Kidney (tissue), 14 donors: ENCODE measurements around the gene REC8. TPM values are rescaled to one million over a fixed set of nuclear protein-coding genes. Genes with fewer than 3 reads are reported as not detected.
"Not testable (repeated sequence)": the region's sequence is repeated elsewhere in the genome, so short reads cannot be mapped to it uniquely, and the experiment has no call there.

Experiments used
- DNase-seq, 5 donors: peaks; one replicate each; pipeline ENCODE4 v3.0.0-alpha.2; 2013 to 2020
- FAIRE-seq: peaks from 2 replicates; lab custom pipeline; 2012; peaks lifted over from hg19 to GRCh38; lab: Jason Lieb, UNC
- H3K27ac ChIP-seq, 2 donors: one replicate each; pipeline ENCODE4 v1.7.0; 2013; ENCODE audit warnings: low read depth in 2 of 2, low read length in 2 of 2, inconsistent platforms in 1 of 2
- H3K27me3 ChIP-seq: one replicate; pipeline ENCODE4 v1.7.1; 2013; ENCODE audit warnings: low read length, inconsistent platforms; ENCODE audit not compliant: control insufficient read depth, insufficient read depth
- H3K36me3 ChIP-seq, 3 donors: one replicate each; pipeline versions ENCODE4 v1.7.0 to v1.7.1; 2013; ENCODE audit warnings: low read length in 3 of 3, control low read depth in 1 of 3, inconsistent platforms in 1 of 3; ENCODE audit not compliant: insufficient read depth in 3 of 3, control insufficient read depth in 2 of 3
- H3K4me1 ChIP-seq, 3 donors: one replicate each; pipeline versions ENCODE4 v1.7.0 to v1.7.1; 2013; ENCODE audit warnings: low read length in 3 of 3, inconsistent platforms in 1 of 3, low read depth in 1 of 3; ENCODE audit not compliant: control insufficient read depth in 2 of 3, insufficient read depth in 2 of 3
- H3K4me3 ChIP-seq, 3 donors: one replicate each; pipeline versions ENCODE4 v1.7.0 to v1.8.1; 2013; ENCODE audit warnings: low read length in 3 of 3, control low read depth in 1 of 3, inconsistent platforms in 1 of 3
- H3K9ac ChIP-seq, 3 donors: one replicate each; pipeline versions ENCODE4 v1.7.0 to v1.7.1; 2013; ENCODE audit warnings: low read length in 3 of 3, control low read depth in 1 of 3, inconsistent platforms in 1 of 3
- H3K9me3 ChIP-seq, 3 donors: one replicate each; pipeline versions ENCODE4 v1.7.0 to v1.7.1; 2013; ENCODE audit warnings: low read length in 3 of 3, control low read depth in 1 of 3, inconsistent platforms in 1 of 3; ENCODE audit not compliant: control insufficient read depth in 2 of 3, insufficient read depth in 1 of 3
- CTCF ChIP-seq: IDR thresholded peaks from 3 replicates; pipeline ENCODE4 v1.5.1; 2012; ENCODE audit warnings: mild to moderate bottlenecking, moderate library complexity, borderline replicate concordance; ENCODE audit not compliant: insufficient read depth; ENCODE audit errors: extremely low read depth
- intact Hi-C: fragments of 100-400 bp; cut with DNase I; formaldehyde crosslinking; loops from one replicate; pipeline ENCODE4 v1.11.1; 2022
- polyA plus RNA-seq: library from polyadenylated mRNA; stranded (reverse); fragments of 350-450 nt; fragmentation: Illumina TruSeq; extraction: RNeasy Lipid Tissue Mini Kit (QIAGEN cat#74804); gene quantifications from one replicate; pipeline ENCODE4 v1.2.3, GENCODE V29; 2014; ENCODE audit warnings: low read depth, low replicate concordance; ENCODE audit not compliant: insufficient read depth
- total RNA-seq: library from RNA; stranded (reverse); fragmentation: NEBNext Ultra II Directional; extraction: Animal tissue kit (Norgen Biotek cat#: 25700); gene quantifications from one replicate; pipeline ENCODE4 v1.2.1, GENCODE V29; 2021
- donor health status: control.
- donor health status: control.
- donor health status: control.
- donor health status: control.
- donor health status: control.
- donor health status: DM: yes; HTN: yes; CAD: no.
- donor health status: Normal renal cell carcinoma (clear cell type).

Gene REC8
- total and polyA plus RNA-seq, 2 donors from 2014 or later, result 39.9 to 51.4 TPM

DNA sequence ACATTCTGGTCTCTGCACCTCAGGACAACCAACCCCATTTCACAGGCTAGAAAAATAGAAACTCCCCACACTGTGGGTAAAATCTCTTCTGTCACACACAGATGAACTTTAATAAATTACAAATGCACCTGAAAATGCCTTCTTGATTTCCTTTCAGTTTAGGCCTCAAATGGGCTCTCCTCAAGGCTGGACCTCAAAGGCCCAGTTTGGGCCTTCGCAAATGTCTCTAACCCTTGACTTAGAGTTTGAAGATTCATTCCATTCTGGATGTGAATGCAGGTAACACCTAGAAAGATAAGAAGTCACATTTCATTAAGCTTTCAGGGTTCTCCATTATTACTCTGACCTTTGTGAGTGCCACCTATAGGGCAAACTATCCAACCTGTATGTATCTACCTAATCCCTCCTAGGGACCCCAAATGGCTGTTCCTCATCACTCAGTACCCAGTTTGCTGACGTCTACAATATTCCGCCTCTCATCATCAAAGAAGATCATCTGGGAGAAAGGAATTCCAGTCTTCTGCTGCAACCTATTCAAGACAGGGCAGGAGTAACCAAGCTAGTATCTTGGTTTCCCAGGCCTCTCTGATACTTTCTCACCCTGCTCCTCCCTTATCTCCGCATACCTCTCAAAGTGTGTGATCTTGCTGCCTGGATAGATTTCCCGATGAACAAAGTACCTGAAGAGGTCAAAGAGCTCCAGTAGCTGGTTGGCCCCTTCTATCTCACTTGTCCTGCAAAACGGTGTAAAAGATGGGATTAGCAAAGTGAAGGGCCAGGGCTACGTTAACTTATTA is 42.2 kb downstream of the REC8 start:
- intact Hi-C loops, result no loop called here
- Histone ChIP-seq H3K4me3 (peak overlapping the region; percentile 67 to 83 (median 83)), H3K9me3 (no peaks in the 10 kb centered on the region), H3K27me3 (no peaks in the 10 kb centered on the region), H3K4me1 (peaks cover 3 to 11% (median 3%) of the 10 kb centered on the region in 3 donors), H3K9ac (peak overlapping the region in 1 of 3 donors; percentile 93), H3K36me3 (peaks cover 2 to 20% (median 12%) of the 10 kb centered on the region in 3 donors), H3K27ac (peak overlapping the region; percentile 91 to 92)
- FAIRE-seq (no peak), DNase-seq (no peak)
- TF ChIP-seq CTCF, result no peak

- Histone ChIP-seq H3K9ac (peak within 1 kb of the TSS; percentile 90 to 100 (median 92)), H3K4me3 (peak within 1 kb of the TSS; percentile 94 to 99 (median 98)), H3K36me3 (peaks cover 0 to 5% (median 2%) of the 10 kb centered on the region in 3 donors), H3K9me3 (no peaks in the 10 kb centered on the region), H3K27me3 (no peaks in the 10 kb centered on the region), H3K27ac (peak within 1 kb of the TSS; percentile 88 to 95), H3K4me1 (peaks cover 3 to 11% (median 3%) of the 10 kb centered on the region in 3 donors)
- peak; percentile 81 for TF ChIP-seq CTCF
- peak; percentile 84 to 95 (median 92) for DNase-seq
- intact Hi-C loops, result no loop called here
- no peak for FAIRE-seq
These were observed 43.8 kb downstream of the REC8 start, which contains the start of gene MDP1 for GRCh38 chr14:24215495-24216344. TSS of gene MDP1 (minus strand) at chr14:24216066. CDS start at chr14:24215955, 111 bp downstream.

DNA sequence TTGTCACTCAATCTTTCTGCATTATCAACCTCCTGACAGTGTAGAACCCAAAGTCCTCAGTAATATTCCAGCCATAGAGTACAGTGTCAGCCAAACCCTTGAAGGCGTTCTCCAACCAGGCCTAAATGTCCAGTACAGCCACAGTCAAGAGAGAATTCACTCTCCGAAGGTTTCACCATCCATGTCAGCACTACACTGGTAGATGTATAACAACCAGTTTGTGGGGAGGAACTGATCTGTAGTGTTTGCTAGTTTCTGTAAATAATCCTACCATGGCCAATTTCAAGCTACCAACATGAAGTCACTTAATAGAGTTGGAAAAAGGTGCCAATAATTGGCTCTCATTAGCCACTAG is 44.4 kb downstream of the REC8 start:
- no peak for TF ChIP-seq CTCF
- no peaks in the 10 kb centered on the region for H3K27me3 ChIP-seq
- no peak for DNase-seq
- peaks cover 3 to 11% (median 3%) of the 10 kb centered on the region in 3 donors for H3K4me1 ChIP-seq
- no peak overlapping the region for H3K27ac ChIP-seq
- no peaks in the 10 kb centered on the region for H3K9me3 ChIP-seq
- H3K4me3 ChIP-seq, result peak overlapping the region in 2 of 3 donors; percentile 98 to 99
- H3K9ac ChIP-seq, result no peak overlapping the region
- intact Hi-C loops, result no loop called here
- no peak for FAIRE-seq
- peaks cover 0 to 4% (median 2%) of the 10 kb centered on the region in 3 donors for H3K36me3 ChIP-seq

DNA sequence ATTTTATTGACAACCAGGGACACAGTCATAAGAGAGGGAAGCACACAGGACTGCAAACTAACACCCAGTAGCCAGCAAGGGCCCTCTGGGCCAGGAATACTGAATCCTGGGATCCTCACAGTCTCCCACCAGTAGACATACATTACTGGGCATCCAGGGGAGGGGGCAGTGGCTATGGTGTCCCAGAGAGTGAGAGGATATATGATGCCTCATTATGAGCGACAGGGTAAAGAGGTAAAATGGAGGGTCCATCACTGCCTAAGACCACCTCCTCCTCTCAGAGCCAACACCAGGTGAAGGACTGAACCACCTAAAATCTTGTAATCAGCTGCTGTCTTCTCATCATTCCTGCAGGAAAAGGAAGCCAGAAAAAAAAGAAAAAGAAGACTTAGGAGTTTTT is 45.0 kb downstream of the REC8 start:
- H3K36me3 ChIP-seq, H3K4me3 ChIP-seq, H3K9ac ChIP-seq, H3K27ac ChIP-seq, DNase-seq, intact Hi-C loops, FAIRE-seq, H3K27me3 ChIP-seq, H3K9me3 ChIP-seq: not testable (repeated sequence)
- peaks cover 3 to 11% (median 3%) of the 10 kb centered on the region in 3 donors for H3K4me1 ChIP-seq
